Measurements from ENCODE around the gene NHLRC1.

NHLRC1 gene

DNA sequence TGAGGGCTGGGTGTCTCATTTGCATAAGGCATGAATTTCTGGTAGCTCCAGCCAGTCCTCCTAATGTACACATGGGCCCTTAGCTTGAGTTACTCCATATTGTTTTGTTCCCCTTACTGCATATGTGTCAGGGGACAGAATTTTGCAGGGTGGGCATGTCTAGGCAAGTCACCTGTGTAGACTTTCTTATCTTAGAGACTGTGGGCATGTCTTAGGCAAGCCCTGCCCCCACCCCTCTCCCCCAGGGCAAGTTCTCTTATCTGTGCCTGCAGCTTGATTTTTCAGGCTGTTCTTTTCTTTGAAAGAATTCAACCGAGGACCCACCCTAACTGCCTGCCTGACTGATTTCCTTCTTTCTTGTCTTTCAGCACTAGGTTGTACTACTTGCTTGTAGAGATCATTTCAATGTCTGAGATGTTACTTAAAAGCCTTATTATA lies 32.1 kb downstream of the NHLRC1 start:
- Histone ChIP-seq H4K20me1 (ENCODE audit: control insufficient read depth, insufficient read depth, low read depth, low read length) (no peaks in the 10 kb centered on the region), H3K4me1 (ENCODE audit: control insufficient read depth, low read length) (no peaks in the 10 kb centered on the region), H3K9me3 (ENCODE audit: control insufficient read depth, insufficient read depth, low read length) (no peaks in the 10 kb centered on the region), H3K9me2 (replicated peaks; ENCODE audit: control insufficient read depth, low read length) (no peaks in the 10 kb centered on the region), H3K4me2 (ENCODE audit: low read length) (no peak overlapping the region), H3K27me3 (ENCODE audit: control insufficient read depth, low read length) (no peaks in the 10 kb centered on the region), H3K4me3 (ENCODE audit: low read length) (no peak overlapping the region), H3K36me3 (ENCODE audit: control insufficient read depth, low read length) (no peaks in the 10 kb centered on the region), H3F3A (ENCODE audit: control insufficient read depth, insufficient read depth) (no peaks in the 10 kb centered on the region), H3K27ac (ENCODE audit: low read depth, low read length) (no peak overlapping the region), H3K79me2 (ENCODE audit: control insufficient read depth, low read length) (no peaks in the 10 kb centered on the region)
- TF ChIP-seq EZH2phosphoT487 (IDR thresholded peaks at IDR 0.05; ENCODE audit: borderline replicate concordance, low read length) = no peak
- TF ChIP-seq, protein P1, sequence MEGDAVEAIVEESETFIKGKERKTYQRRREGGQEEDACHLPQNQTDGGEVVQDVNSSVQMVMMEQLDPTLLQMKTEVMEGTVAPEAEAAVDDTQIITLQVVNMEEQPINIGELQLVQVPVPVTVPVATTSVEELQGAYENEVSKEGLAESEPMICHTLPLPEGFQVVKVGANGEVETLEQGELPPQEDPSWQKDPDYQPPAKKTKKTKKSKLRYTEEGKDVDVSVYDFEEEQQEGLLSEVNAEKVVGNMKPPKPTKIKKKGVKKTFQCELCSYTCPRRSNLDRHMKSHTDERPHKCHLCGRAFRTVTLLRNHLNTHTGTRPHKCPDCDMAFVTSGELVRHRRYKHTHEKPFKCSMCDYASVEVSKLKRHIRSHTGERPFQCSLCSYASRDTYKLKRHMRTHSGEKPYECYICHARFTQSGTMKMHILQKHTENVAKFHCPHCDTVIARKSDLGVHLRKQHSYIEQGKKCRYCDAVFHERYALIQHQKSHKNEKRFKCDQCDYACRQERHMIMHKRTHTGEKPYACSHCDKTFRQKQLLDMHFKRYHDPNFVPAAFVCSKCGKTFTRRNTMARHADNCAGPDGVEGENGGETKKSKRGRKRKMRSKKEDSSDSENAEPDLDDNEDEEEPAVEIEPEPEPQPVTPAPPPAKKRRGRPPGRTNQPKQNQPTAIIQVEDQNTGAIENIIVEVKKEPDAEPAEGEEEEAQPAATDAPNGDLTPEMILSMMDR (IDR thresholded peaks at IDR 0.05; ENCODE audit: low read depth, low read length, poor library complexity, severe bottlenecking) = no peak

DNA sequence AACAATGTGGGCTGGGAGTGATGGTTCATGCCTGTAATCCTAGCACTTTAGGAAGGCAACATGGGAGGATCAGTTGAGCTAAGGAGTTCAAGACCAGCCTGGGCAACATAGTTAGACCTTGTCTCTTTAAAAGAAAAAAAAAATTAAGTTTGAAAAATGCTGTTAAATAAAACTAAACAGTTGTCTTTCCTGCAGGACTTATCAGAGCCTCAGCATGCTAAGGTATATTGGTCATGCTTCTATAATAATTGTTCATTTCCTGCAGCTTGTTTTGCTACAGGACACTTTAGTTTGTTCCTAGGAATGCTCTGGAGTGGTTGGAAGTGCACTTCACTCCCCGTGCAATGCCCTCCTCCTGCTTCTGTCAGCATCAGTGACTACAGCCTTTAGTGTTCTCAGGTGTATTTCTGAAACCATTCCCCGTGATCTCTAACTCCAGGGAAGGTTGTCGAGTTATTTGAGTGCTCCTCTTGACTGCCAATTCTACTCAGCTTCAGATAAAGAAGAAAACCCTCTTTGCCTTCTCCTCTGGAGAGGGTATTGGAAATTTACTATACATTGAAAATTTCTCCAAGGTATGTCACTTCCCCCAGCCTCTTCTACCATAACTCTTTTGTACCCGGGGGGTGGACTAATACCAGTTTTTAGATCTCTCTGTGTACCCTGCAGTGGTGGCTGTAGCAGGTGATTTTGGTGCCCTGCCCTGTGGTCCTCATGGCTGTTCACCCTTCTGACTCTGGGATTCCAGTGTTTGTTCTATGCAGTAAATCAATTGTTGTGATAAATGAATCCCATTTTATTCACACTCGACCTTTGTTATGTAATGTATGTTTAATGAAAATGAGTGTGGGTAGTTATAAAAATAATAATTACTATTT lies 33.8 kb downstream of the NHLRC1 start:
- no peak for TF ChIP-seq EZH2phosphoT487 (IDR thresholded peaks at IDR 0.05; ENCODE audit: borderline replicate concordance, low read length)
- TF ChIP-seq, protein P1 (IDR thresholded peaks at IDR 0.05; ENCODE audit: low read depth, low read length, poor library complexity, severe bottlenecking) = no peak
- H3K27ac ChIP-seq (ENCODE audit: low read depth, low read length) = no peak overlapping the region

DNA sequence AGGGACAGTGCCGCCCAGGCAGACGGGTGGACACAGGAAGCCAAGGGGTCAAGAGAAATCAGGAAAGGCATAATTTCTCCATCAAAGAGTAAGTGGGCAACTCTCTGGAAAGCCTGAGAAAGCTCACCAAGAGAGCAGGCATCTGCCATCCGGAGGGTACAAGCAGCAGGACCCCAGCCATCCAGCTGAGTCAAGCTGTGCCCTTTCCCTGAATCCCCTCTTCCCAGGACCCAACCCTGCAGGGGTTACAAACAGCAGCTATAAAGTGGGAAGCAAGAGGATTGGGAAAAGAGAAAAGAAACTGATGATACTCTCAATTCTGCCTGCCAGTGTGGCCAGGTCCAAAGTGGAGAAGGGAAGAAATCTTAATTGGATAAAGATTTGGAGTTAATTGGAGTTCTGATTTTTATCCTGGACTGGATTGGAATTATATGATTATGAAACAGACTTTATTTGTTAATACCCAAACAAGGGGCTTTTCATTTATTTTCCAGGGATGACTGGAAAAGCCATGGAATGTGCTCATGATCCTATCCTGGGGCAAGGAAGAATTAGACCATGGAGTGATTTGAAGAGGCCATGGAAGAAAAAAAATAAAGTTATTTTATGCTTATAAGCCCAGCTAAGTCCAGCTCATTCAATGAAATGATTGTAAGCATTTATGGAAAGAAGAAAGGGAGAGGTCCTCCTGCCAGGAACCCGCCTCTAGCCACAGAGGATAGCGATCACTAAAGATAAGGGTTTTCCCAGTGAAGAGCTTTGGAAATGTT lies 34.9 kb downstream of the NHLRC1 start:
- H3K4me3 ChIP-seq (ENCODE audit: low read length) = no peak overlapping the region
- TF ChIP-seq, protein P1 (IDR thresholded peaks at IDR 0.05; ENCODE audit: low read depth, low read length, poor library complexity, severe bottlenecking) = no peak
- no peak for TF ChIP-seq EZH2phosphoT487 (IDR thresholded peaks at IDR 0.05; ENCODE audit: borderline replicate concordance, low read length)
- no peaks in the 10 kb centered on the region for H3K9me2 ChIP-seq (replicated peaks; ENCODE audit: control insufficient read depth, low read length)
- H3K27ac ChIP-seq (ENCODE audit: low read depth, low read length) = no peak overlapping the region
- no peaks in the 10 kb centered on the region for H3K79me2 ChIP-seq (ENCODE audit: control insufficient read depth, low read length)
- H3K4me1 ChIP-seq (ENCODE audit: control insufficient read depth, low read length) = no peaks in the 10 kb centered on the region
- no peaks in the 10 kb centered on the region for H3K27me3 ChIP-seq (ENCODE audit: control insufficient read depth, low read length)
- no peak overlapping the region for H3K4me2 ChIP-seq (ENCODE audit: low read length)
- no peaks in the 10 kb centered on the region for H3K9me3 ChIP-seq (ENCODE audit: control insufficient read depth, insufficient read depth, low read length)
- H3F3A ChIP-seq (ENCODE audit: control insufficient read depth, insufficient read depth) = no peaks in the 10 kb centered on the region
- no peaks in the 10 kb centered on the region for H3K36me3 ChIP-seq (ENCODE audit: control insufficient read depth, low read length)
- no peaks in the 10 kb centered on the region for H4K20me1 ChIP-seq (ENCODE audit: control insufficient read depth, insufficient read depth, low read depth, low read length)

More for the DNA sequence above, 33.8 kb downstream of the NHLRC1 start:
- no peaks in the 10 kb centered on the region for H3K9me2 ChIP-seq (replicated peaks; ENCODE audit: control insufficient read depth, low read length)
- no peaks in the 10 kb centered on the region for H3K4me1 ChIP-seq (ENCODE audit: control insufficient read depth, low read length)
- no peaks in the 10 kb centered on the region for H3K9me3 ChIP-seq (ENCODE audit: control insufficient read depth, insufficient read depth, low read length)
- no peaks in the 10 kb centered on the region for H3K27me3 ChIP-seq (ENCODE audit: control insufficient read depth, low read length)
- H3K79me2 ChIP-seq (ENCODE audit: control insufficient read depth, low read length) = no peaks in the 10 kb centered on the region
- no peaks in the 10 kb centered on the region for H3F3A ChIP-seq (ENCODE audit: control insufficient read depth, insufficient read depth)
- H4K20me1 ChIP-seq (ENCODE audit: control insufficient read depth, insufficient read depth, low read depth, low read length) = no peaks in the 10 kb centered on the region
- no peak overlapping the region for H3K4me2 ChIP-seq (ENCODE audit: low read length)
- H3K36me3 ChIP-seq (ENCODE audit: control insufficient read depth, low read length) = no peaks in the 10 kb centered on the region
- no peak overlapping the region for H3K4me3 ChIP-seq (ENCODE audit: low read length)
